OCI-LY1 (cell line): ENCODE results near the gene C15orf61.

Experiments used
- CTCF ChIP-seq: fragments of 200-600 bp; sonication (generic), shearing (Covaris generic); IDR thresholded peaks from 2 replicates; pipeline ENCODE4 v1.5.1; 2017; ENCODE audit warnings: mild to moderate bottlenecking, antibody characterized with exemption, low read length, moderate library complexity, mixed read lengths
- EZH2 ChIP-seq: fragments of 200-600 bp; sonication (generic), shearing (Covaris generic); IDR thresholded peaks from 2 replicates; pipeline ENCODE4 v1.8.0; 2017; ENCODE audit warnings: borderline replicate concordance, mixed run types, mild to moderate bottlenecking, antibody characterized with exemption, low read length, moderate library complexity, mixed read lengths

- TF ChIP-seq CTCF (no peak), EZH2 (no peak)
These were observed 19.0 kb upstream of the C15orf61 start for GRCh38 chr15:67501836-67502461.
